ENCODE data around the gene PPP1R9A.

GRCh38 chr7:95139922-95140321 lies 232.5 kb downstream of the PPP1R9A start:
- no peak for TF ChIP-seq CTCF (conservative IDR thresholded peaks at IDR 0.05; ENCODE audit: low read depth, low read length)
- TF ChIP-seq EZH2phosphoT487 (IDR thresholded peaks at IDR 0.05; ENCODE audit: borderline replicate concordance, low read length): no peak
- no peak for TF ChIP-seq EZH2 (IDR thresholded peaks at IDR 0.05; ENCODE audit: low read length, unreplicated experiment)

All from PC-3 (cell line).